ENCODE measurements around the gene GOLGA3.

GRCh38 chr12:132812631-132813305 lies 15.9 kb downstream of the GOLGA3 start:
- TF ChIP-seq POLR2A (IDR thresholded peaks at IDR 0.05; ENCODE audit: low read length) (no peak), GATA1 (IDR thresholded peaks at IDR 0.05; ENCODE audit: low read depth, low read length) (no peak)
